HG03280 (cell line): ENCODE data around the gene HDAC5.

Source experiments
- ATAC-seq: cut with Tn5 transposase; IDR thresholded peaks from one replicate; pipeline ENCODE4 v1.9.1; 2021; ENCODE audit warnings: mild to moderate bottlenecking, moderate library complexity; ENCODE audit not compliant: unreplicated experiment

HDAC5 gene

DNA sequence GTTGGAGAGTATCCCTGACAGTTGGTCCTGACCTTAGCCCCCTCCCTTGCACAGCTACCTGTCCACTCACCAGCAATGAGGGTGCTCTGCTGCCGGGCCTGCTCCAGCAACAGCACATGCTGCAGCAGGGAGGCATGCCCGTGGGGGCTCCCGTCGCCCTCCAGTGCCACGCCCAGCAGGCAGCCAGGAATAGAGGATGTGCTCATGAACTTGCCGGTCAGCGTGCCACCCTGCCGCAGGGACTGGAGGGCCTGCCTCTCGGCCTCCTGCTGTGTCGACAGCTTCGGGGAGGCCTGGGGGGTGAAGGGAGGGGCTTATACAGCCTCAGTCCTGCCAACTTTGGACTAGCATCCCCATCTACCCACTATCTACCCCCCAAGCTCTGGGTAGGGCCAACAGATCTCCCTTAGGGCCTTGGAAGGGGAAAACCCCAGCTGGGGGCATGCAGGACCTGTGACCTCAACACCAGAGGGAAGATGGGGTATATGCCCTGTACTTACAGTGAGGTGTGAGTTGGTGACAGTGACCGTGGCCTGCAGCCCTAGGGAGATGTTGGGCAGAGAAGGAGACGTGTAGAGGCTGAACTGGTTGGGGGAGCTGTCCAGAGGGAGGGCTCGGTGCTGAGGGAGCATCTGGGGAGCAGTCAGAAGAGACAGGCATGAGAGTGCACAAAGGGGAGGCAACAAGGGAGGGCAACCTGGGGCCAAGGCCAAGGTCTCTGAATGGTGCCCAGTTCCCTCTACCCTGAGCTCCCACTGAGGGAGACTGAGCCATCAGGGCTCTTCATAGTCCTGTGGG, 32.0 kb downstream of the HDAC5 start:
- no peak for ATAC-seq

DNA sequence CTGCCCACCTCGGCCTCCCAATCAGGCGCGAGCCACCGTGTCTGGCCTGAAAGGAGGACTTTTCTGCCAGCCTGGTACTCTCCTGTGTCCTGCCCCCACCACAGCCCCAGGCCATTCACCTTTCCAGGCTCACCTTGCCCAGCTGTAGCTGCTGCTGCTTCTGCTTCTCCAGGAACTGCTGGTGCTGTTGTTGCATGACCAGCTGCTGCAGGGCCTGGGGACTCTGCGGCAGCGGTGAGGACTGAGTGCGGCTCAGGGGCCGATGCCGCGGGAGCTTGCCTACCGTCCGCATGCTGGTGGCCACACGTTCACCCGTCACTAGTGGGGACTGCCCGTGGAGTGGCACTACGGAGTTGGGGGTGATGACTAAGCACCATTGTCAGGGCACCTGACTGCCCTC, 35.2 kb downstream of the HDAC5 start:
- no peak for ATAC-seq

DNA sequence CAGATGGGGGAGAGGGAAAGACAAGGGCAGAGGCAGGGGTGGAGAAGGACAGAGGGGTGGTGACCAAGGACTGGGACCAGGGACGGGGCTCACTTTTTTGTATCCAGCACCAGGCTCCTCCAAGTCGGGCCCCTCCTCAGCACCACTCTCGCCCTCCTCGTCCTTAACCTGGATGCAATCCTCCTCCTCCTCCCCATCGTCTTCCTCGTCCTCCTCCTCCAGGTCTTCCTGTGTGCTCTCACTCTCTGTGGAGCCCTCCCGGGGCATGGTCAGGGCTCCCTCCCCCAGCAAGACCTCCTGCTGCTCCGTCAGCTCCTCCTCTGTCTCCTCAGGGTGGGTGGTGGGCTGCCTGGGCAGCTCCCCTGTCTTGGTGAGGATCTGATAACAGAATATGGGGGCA, 36.1 kb downstream of the HDAC5 start:
- no peak for ATAC-seq

DNA sequence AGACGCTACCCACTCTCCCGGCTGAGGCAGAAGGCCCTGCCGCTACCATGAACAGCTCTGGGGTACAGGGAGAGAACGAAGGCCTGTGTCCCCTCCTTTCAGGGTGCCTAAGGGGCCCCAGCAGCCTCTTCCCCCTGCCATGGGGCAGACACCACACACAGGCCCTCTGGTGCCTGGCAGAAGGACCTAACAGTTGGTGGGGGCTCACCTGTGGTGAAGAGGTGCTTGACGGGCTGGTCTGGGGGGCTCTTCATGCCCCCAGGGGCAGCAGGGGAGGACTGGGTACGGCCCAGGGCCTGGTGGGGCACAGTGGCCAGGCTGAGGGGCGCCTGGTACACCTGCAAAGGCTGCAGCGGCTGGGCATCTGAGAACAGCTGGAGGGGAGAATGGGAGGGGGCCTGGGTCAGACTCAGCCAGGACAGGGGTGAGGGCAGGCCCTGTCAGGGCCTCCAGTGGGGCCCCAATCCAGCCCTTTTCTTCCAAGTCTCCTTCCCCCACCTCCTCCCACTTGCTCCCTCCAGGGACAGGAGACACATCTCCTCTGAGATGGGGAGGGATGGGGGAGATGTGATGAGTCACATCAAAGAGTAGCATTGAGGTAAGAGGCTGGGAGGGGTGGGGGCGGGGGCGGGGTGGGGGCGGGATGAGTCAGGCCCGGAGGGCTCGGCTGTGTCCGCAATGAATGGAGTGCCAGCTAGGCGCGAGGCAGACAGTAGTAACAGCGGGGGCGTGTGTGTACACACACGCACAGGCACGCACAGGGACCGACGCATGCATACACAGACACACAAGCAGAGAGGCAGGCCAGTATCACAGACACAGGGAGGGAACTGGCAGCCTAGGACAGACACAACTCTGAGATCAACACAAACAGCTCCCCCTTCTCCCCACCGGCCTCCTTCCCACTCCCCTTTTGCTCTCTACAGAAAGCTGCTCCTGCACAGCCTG, 36.8 kb downstream of the HDAC5 start:
- ATAC-seq = no peak

DNA sequence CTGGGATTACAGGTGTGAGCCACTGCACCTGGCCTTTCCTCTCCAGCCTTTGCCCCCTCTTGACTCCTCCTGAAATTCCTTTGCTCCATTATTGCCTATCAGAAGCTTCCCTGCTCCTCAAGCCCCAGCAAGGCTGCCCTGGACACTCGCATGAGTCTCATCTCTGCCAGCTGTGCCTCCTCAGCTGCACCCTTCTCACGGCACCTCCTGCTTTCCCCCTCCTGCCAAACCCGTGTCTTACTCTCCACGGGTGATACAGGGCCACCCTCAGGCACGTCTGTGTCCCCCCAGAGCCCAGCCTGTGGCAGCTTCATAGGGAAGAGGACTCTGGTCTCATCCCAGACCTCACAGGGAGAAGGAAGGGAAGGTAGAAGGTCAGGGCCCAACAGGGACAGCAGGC, 37.5 kb downstream of the HDAC5 start:
- no peak for ATAC-seq

DNA sequence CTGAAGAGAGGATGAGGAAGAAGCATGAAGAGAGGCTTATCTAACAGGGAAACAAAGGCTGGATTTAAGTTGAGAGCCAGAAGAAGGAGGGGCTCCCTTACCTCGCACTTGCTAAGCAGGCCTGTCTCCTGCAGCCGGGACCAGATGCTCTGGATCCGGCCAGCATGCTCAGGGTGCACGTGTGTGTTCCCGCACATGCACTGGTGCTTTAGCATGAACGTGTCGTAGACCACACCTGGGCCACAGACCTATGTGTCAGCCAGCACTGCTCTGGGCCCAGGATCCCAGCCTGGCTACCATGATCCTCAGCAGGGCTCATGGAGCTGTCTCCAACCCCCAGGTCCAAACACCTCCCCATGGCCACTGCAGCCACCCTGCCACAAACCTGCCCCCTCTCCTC, 38.5 kb downstream of the HDAC5 start:
- ATAC-seq = no peak

DNA sequence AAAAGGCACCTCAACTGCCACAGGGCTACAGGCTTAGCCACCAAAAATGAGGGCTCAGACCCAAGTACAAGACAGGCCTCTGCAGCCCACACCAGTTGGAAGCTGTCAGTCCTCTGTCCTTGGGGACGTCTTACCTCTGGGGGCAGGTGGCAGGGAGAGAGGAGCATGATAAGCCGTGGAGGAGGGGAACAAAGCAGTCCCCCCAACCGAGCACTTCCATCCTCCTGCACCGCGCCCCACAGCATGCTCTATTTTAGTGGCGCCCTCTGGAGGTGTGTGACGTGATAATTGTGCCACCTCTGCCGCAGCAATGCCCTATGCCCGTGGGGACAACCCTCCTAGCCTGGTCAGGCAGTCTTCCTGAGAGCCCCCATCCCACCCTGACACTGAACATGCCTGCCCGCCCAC, 39.3 kb downstream of the HDAC5 start:
- ATAC-seq = no peak

DNA sequence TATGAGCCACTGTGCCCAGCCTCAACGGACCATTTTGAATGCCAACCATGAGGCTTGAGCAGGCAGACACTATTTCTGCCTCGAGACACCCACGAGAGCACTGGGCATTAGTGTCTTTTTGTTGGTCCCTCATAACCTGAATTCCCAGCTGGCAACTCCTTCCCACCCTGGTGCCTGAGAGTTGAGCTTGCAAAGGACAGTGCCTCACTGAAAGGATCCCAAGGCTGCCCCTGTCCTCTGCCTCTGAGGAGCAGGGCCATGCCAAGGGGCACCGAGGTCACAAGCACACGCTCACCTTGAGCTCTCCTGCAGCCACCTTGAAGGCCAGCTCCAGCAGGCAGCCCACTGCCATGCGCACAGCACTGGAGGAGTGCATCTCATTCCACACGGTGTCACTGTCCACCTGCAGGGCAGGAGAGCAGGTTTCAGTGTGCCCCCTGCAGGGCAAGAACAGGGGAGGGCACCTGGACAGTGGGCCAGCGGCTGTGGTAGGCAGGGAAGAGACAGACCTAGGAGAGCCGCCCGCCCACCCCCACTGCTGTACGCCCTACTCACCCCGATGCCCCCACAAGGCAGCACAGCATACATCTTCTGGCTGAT, 40.1 kb downstream of the HDAC5 start:
- ATAC-seq = no peak

DNA sequence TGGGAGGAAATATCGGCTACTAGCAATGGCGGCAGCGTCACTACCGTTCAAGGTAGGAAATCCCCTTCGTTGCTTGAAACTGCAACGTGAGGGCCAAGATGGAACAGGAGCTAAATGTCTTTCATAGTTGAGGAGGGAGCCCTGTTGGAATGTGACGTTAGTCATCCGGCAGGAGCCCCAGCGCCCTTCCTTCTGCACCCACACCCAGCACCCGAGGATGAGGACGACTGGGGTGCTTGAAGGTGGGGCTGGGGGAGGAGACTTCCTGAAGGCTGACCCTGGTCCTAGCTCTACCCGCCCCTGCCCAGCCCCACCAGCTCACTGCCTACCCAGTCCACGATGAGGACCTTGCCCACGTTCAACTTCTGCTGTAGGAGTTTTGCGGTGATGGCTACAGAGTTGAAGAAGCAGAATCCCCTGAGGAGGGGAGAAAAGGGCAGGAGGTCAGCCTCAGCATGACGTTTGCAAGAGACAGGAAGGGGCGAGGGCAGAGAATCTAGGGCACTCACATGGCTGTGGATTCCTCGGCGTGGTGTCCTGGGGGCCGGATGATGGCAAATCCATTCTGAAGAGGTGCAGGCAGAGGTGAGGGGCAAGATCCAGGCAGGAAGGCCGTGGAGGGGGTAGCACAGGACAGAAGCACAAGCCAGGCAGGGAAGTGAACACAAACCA, 41.0 kb downstream of the HDAC5 start:
- no peak for ATAC-seq

DNA sequence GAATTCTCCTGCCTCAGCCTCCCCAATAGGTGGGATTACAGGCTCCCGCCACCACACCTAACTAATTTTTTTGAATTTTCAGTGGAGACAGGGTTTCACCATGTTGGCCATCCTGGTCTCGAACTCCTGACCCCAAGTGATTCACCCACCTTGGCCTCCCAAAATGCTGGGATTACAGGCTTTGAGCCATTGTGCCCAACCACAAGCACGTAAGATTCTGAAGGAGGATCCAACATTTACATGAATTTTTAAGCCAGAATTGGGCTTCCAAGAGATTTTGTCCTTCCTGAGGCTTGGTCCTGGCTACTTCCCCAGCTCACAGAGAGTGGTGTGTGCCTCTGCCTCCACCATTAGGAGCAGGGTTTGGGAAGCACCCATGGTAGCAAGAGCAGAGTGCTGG, 41.8 kb downstream of the HDAC5 start:
- no peak for ATAC-seq

DNA sequence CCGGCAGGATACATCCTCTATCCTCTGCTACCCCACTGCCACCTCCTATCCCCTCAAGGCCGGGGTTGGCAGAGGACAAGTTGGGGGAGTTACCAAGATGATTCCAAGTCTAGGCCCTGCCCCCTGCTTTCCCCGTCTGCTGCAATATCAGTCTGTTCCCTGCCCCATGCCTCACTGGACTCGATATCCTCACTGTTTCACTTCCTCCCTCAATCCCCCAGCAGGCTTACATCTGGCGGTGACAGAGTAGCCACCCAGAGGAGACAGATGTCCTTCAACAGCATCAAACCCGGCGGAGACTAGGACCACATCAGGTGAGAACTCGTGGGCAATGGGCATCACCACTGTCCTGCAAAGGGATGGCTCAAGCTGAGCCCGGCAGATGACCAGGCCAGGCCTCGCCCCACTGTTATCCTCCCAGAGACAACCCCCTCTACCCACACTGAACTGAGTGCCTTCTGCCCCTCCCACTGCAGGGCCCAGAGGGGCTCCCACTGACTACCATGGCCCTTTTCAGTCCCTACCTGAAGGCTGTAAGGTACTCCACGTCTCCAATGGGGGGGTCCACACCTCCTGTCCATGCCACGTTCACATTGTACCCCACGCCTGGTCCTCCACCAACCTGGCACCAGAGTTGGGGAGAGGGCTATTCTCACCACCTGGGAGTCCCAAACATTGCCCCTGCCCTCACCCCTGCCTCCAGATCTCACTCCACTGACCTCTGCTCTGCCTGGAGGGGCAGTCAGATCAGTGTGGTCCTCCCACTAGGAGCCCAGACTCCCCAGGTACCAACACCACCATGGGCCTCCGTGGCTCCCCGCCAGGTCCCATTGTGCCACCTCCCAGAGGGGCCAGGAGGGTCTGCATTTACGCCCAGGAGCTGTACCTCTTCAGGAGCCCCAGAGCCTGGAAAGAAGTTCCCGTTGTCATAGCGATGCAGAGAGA, 43.3 kb downstream of the HDAC5 start:
- no peak for ATAC-seq

DNA sequence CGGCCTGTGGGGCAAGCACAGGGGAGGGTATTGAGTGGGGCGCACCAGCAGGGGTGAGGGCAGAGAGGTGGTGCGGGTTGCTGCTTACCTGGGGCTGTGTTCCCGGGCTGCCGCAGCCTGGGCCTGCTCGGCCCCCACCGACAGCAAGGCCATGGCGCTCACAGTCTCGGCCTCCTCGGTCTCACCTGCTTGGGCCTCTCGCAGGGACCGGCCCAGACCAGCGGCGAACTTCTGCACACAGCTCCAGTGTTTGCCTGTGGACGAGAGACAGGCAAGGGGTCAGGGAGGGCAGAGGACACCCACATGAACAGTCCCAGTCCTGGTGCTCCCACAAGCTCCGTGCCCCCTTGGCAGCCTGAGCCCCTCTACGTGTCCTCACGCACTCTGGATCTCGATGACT, 45.0 kb downstream of the HDAC5 start:
- no peak for ATAC-seq

DNA sequence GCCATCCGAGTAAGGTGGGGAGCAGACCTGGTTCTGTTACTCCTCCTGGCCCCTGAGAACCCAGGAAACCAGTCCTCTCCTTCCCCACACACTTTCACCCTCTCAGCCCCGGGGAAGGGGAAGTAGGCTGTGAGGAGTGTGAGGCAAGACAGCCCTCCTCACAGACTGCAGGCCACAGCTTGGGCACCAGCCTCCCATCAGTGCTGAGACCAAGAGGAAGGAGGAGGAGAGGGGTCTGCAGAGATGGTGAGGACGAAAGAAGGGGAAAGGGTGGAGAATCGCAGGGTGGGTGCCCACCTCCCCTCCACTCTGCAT, 45.9 kb downstream of the HDAC5 start:
- no peak for ATAC-seq

DNA sequence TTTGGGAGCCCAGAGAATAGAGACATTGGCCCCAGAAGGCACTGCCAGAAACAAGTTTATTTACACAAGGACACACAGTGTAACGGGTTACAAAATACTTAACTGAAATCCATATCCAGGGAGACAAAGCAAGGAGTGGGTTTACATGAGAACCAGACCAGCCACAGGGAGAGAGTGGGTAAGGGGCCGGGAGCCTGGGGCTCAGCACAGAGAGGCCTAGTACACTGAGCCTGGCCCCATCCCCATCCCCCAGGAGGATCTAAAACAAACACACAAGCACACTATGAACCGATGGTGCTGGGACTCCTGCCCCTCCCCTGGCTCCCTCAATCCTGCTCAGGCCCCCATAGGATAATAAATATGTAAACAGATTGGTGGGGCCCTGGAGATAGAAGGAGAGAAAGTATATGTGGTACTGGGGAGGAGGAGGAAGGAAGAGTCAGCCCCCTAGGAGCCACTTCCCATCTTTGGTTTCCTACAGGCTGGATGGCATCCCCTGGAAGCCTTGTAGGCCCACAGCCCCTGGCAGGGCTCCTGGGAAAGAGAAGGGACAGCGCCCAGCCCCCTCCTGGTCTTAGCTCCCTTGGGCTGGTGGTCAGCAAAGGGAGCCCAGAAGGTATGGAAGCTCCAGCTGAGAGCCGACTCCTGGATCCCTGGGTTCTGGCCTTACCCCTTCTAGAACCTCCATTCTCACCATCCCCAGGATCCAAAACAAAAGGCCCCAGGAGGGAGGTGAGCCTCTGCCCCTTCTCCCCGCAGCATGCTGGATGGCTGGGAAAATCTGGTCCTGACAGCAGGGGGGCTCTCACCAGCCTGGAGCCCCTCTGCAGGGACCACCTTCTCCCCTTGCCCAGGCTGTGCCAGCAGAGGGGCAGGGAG, 46.5 kb downstream of the HDAC5 start:
- ATAC-seq = no peak

DNA sequence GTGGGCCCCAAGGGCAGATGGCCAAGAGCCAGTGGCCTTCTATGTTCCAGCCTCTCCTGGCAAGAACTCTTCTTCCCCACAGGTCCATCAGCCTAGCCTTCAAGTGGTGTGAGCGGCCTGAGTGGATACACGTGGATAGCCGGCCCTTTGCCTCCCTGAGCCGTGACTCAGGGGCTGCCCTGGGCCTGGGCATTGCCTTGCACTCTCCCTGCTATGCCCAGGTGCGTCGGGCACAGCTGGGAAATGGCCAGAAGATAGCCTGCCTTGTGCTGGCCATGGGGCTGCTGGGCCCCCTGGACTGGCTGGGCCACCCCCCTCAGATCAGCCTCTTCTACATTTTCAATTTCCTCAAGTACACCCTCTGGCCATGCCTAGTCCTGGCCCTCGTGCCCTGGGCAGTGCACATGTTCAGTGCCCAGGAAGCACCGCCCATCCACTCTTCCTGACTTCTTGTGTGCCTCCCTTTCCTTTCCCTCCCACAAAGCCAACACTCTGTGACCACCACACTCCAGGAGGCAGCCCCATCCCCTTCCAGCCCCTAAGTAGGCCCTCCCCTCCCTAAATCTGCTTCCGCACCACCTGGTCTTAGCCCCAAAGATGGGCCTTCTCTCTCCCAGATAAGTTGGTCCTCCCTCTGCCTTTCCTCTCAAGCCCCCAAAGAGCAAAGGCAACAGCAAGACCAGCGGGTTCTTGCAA, 47.7 kb downstream of the HDAC5 start:
- no peak for ATAC-seq

DNA sequence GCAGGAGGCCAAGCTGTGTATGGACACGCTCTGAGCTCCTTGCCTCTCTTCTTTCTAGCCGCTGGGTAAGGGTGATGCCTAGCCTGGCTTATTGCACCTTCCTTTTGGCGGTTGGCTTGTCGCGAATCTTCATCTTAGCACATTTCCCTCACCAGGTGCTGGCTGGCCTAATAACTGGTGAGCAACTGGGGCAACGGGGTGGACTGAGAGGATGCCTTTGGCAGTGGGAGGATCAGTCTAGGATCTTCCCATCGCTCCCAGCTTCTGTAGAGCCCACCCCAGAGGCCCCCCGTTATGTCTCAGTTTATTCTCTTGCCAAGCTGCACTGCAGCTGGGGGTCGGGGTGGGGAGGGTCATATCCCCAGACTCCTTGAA, 48.5 kb downstream of the HDAC5 start:
- no peak for ATAC-seq

DNA sequence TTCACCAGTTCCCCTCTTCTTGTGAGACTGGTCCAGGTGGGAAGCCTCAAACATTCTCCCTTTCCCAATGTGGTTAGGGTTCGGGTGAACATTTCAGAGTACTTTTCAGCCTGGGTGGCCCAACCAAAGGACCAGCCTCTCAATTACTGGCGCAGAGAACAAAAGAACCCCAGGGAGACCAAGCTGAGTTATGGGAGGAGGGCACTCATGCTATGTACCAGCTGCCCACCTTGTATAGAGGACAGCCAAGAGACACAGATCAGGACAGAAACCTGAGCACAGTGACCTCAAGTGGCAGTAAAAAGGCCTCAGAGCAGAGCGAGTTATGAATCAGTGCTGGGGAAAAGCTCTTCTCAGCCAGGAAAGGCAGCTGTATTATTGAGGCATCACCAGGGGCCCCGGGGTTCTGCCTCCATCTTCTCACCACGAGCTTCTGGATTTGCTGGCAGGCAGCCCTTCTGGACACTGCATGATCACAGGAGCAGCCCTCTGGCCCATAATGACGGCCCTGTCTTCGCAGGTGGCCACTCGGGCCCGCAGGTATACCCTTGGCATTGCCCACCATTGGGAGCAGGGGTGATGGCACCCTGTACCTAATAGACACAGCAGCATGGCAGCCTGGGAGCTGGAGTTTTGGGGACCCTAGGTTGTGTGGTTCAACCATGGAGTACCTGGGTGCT, 49.1 kb downstream of the HDAC5 start:
- ATAC-seq = no peak

DNA sequence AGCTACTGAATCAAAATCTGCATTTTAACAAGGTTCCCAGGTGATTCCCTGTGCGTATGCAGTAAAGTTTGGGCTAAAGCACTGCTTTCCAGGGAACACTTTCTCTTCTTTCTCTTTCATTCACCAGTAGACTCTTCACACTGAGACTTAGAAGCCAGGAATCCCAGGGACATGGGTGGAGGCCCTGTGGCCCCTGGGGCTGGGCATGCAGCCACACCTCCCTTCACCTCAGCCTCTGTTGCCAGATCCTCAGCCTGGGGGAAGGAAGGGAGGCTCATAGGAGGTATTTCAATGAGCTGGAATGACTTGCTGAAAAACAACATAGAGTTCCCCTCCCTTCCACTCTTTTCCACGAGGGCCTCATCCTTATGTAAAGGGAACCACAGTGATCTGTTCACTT, 51.7 kb downstream of the HDAC5 start:
- no peak for ATAC-seq
